HL-60/S4 treated with phorbol 12-myristate 13-acetate at 8.2 ng/mL for 4 days and 3 days (cell line): ENCODE data around the gene HOXA11.

Experiments used
- in situ Hi-C: fragments of 300-500 bp; cut with MboI; formaldehyde crosslinking; loops from 2 replicates; pipeline ENCODE4 v1.15.0; 2022; ENCODE audit warnings: low sequenced_read_pairs

HOXA11 gene

DNA sequence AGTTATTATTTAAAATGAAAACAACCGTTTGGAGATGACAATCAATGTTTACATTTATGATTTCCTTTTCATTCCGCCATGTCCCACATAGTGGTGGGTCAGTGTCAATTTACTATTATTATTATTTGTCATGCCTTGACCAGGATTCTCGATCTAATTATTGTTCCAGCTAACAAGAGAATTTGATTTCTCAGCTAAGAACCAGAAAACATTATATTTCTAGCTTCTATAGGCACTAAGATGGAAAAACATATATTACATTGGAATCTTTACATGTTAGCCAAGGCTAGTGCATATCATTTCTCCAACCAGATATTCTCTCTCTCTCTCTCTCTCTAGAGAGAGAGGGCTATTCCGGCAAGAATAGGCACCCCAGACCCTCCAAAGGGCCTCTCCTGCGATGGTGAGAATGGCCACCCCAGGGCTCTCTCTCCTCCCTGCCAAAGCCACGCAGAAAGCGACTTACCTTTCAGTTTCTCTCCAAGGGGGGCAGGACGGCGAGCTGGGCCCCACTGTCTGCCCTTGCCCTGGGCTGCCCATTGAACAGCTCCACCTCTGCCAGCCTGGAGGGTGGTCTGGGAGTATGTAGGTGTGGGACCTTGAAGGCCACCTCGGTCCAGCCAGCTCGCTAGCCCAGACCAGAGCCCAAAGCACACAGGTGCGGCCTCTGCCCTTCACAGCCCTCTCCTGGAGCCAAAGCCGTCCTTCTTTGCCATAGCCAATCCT, 35.0 kb downstream of the HOXA11 start:
- in situ Hi-C loops = loop anchor here (10.0 kb wide), 1 partner anchor 295 kb away; no protein-coding TSS in a partner anchor

DNA sequence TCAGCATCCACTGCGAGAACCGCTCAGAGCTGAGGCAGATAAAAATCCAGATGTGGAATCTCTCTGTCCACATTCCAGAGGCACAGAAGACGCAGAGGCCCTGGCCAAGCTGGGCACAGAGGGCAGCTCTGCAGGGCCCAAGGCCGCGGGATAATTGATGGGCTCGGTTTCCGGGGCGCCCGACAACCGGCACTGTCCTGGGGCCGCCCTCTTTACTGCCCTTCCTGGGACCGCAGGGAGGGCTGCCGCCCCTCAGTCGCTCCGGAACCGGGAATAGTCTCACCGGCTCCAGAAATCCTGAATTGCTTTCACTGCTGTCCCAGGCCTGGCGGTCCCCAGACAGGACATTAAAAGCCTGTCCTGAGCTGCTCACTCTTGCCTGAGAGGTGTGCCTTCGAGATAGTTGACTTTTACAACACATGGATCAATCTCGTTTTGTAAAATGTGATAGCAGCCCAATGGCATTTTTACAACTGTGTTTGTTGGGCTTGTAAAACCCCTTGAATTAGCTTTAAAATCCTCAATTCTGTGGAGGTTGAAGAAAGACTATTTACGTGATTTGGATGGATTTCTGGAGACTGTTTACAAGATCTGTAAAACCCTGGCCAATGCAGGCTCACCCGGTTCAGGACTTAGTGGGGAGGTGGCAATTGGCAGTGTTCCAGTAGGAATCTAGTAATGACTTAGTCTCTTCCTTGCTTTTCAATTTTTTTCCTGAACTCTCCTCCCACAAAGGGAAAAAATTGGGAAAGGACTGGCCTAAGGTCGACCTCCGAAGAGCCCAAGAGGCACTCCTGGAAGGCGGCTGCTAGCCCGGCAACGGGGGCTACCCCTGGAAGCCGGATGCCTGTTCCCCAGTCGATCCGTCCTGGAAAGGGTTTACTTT, 36.0 kb downstream of the HOXA11 start:
- in situ Hi-C loops = loop anchor here (10.0 kb wide), 1 partner anchor 294 kb away; no protein-coding TSS in a partner anchor

DNA sequence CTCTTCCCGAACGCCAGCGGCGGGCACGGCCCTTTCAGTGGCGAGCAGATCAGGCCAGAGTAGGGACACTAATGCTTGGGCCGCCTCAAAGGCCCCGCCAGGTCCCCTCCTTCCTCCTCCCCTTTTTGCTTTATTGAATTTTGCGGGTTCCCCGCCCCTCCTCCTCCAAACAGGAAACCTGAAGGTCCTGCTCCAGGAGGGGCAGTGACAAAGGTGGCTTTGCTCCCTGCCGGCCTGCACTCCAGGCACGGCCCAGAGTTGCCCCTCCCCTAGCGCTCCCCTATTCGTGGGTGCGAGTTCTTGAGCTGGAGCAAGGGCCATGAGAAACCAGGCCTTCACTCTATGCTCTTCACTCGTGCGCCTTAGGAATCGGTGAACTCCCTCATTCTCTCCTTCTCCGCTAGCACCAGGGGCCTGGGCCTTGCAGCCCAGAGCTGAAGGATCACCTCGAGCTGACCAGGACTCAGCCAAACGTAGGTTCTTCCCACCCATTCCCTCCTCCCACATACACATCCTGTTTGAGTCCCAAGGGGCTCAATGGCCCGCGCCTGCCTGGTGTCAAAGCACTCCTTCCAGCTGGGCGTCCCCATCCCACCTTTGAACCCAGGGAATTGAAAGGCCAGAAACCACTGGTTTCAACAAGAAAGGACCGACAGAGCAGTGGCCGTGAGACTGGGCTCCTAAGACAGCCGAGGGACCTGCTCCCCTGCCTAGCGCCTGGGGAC, 36.8 kb downstream of the HOXA11 start:
- in situ Hi-C loops = loop anchor here (10.0 kb wide), 1 partner anchor 293 kb away; no protein-coding TSS in a partner anchor

DNA sequence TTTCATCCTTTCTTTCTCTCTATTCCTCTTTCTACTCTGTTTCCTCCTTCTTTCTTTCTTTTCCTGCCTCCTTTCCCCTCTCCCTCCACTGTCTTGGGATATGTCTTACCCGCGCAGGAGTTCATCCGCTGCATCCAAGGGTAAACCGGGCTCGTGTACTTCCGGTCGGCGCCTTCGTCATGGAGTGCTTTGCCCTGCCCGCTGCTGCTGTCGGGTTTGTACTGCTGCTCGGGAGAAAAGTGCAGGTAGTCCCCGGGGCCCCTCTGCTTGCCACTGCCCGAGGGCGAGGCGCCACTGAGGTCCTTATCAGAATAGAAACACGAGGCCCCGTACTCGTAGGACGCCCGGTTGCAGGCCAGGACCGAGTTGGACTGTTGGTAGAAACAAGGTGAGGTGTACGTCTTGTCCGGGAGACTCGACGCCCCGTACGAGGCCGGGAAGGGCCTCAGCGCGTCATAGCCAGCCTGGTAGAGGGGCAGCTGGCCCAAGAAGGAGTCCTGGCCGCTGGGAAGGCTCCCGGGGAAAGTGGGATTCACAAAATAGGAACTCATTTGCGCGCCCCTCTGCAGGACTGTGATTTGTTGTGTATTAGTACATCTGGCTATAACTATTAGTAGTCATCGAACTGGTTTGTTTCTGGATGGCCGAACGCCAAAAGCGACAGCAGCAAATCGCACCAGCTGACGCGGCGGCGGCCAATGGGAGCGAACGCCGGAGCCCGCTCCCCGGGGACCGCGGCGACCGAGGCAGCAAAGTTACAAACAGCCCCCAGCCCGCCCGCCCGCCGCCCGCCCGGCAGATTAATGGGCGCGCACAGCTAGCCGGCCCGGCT, 37.6 kb downstream of the HOXA11 start, which contains the start of gene HOXA6:
HOXA6 (minus strand) TSS at position 576 of the 832 bp plus-strand sequence; CDS start at position 551, 25 bp downstream.
- in situ Hi-C loops = loop anchor here (10.0 kb wide), 1 partner anchor 293 kb away; no protein-coding TSS in a partner anchor

DNA sequence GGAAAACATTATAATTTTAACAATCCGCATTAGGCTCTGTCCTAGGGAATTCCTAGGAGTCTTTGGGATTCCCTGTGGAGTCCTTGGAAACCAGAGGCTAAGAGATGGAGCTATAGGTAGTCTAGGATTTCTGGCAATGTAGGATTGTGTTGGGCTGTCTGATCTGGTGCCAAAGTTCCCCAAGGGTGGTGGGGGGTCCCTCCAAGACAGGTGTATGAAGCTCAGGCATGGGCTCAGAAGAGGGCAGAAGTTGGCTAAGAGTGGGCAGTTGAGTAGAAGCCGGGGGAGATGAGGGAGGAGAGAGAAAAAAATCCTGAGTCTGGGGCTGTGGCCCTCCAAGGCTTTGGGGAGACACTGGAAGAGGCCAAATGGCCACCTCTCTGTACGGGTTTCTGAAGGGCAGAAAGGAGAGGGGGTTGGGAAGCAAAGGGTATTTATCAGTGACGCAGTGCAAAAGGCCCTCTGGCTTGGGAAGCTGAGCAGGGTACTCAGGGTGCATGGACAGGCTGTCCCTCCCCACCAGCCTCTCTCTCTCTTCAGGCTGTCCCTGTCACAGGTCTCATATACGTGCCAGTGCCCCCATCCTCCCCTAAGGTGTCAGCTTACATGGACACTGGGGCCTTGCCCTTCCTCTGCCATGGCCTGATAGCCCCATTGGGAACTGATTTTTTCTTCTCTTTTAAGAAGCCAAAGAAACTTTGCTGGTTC, 38.4 kb downstream of the HOXA11 start:
- in situ Hi-C loops = loop anchor here (10.0 kb wide), 1 partner anchor 292 kb away; no protein-coding TSS in a partner anchor

DNA sequence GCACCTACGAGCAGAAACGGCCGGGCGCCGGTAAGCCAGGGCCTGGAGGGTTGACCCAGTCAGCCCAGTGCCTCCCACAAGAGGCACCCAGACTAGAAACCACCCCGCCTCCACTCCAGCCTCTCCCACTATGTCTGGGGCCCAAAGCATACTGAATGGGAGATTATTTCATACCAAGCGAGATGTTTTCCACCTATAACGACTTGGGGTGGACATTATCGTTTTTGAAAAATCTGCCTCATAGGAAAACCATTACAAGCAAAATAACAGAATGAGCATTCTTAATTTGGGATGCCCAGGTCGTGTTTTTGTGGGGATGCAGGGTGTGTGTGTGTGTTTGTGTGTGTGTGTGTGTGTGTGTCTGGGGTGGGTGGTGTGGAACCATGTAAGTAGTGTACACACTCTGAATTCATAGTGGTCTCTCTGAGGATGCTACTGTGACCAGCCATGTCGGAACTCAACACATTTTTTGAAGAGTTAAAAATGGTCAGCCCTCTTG, 39.1 kb downstream of the HOXA11 start:
- in situ Hi-C loops = loop anchor here (10.0 kb wide), 1 partner anchor 291 kb away; no protein-coding TSS in a partner anchor

DNA sequence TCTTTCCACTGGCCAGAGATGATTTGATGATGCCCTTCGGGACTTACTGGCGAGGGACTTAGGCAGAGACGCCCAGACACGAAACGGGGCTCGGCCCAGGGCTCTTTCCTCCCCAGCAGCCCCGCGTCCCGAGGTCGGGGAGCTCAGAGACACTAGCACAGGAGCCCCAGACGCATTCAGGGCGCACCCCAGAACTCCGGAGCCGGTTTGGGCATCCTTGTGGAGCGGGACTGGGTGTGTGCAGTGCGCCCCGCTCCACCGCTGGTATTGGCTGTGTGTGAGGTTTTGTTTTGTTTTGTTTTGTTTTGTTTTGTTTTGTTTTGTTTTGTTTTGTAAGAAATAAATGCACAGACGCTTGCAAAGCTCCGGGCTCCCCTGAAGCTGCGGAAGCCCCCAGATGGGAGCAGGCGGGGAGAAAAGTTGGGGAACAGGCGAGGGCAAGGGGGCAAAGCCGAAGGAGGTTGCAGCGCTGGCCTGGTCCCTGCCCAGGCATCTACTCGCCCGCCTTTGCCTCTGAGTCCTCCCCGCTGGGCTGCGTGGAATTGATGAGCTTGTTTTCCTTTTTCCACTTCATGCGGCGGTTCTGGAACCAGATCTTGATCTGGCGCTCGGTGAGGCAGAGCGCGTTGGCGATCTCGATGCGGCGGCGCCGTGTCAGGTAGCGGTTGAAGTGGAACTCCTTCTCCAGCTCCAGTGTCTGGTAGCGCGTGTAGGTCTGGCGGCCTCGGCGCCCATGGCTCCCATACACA, 39.7 kb downstream of the HOXA11 start:
- in situ Hi-C loops = loop anchor here (10.0 kb wide), 1 partner anchor 291 kb away; no protein-coding TSS in a partner anchor

DNA sequence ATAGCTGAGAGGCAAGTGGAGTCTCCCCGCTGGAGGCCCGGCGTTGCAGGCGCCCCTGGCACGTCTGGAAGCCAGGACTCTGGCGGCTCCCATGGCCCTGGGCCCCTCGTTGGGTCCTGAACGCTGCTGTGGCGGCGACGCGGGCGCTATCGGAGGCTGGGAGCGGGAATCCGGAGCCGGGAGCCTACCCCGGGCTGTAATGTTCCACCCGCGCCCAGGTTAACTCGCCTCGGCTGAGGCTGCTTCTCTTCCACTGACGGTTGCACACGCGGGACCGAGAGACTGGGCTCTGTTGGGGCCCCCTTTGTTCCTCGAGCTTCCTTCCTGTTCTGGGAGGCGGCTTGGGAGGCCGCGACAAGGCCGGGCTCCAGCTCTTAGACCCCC, 40.3 kb downstream of the HOXA11 start:
- in situ Hi-C loops = loop anchor here (10.0 kb wide), 1 partner anchor 290 kb away; no protein-coding TSS in a partner anchor

DNA sequence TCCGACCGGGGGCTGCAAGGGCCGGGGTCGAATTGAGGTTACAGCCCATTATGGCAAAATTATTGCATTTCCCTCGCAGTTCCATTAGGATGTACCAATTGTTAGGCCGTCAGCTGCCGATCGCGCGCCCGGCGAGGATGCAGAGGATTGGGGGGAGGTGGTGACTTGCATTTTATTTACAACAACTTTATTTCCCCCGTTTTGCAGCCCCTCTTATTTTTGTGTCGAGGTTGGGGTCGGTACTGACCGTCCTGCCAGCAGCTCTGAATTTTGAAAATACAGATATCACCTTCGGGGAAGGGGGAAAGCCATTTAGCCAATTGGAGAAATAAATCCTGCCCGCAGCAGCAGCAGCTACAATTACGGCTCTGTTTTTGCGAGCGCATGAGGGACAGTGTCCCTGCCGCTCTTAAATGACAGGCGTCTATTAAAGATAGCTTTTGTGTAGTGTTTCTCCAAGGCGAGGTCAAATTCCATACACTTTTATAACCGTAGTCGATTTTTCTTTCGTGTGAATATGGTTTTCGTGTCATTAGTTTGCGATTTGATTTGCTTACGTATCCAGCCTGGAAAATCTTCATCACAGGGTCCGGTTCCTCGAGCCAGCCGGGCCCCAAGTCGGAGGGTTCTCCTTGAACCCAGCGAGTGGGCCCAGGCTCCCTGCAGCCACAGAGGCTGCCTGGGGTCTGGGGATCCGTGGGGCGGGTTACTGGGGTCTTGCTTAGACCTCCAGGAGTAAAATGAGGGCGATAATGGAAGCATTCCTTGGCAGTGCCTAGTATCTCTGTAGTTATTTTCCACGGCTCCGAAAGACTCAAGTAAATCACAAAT, 40.9 kb downstream of the HOXA11 start:
- in situ Hi-C loops = loop anchor here (10.0 kb wide), 1 partner anchor 289 kb away; no protein-coding TSS in a partner anchor

DNA sequence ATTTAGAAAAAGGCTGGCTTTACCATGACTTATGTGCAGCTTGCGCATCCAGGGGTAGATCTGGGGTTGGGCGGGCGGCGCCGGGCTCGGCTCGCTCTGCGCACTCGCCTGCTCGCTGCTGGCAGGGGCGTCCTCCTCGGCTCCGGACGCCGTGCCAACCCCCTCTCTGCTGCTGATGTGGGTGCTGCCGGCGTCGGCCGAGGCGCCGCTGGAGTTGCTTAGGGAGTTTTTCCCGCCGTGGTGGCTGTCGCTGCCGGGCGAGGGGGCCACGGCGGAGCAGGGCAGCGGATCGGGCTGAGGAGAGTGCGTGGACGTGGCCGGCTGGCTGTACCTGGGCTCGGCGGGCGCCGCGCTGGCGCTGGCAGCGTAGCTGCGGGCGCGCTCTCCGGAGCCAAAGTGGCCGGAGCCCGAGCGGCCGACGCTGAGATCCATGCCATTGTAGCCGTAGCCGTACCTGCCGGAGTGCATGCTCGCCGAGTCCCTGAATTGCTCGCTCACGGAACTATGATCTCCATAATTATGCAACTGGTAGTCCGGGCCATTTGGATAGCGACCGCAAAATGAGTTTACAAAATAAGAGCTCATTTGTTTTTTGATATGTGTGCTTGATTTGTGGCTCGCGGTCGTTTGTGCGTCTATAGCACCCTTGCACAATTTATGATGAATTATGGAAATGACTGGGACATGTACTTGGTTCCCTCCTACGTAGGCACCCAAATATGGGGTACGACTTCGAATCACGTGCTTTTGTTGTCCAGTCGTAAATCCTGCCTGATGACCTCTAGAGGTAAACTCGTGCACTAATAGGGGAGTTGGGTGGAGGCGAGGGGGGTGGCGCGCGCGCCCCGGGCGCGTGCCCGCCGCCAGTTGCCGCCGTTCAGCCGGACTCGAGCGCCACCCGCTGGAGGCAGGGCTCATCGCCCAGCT, 41.7 kb downstream of the HOXA11 start, which contains the start of gene HOXA5:
HOXA5 (minus strand) TSS at position 659 of the 927 bp plus-strand sequence; CDS start at position 585, 74 bp downstream.
- in situ Hi-C loops = loop anchor here (10.0 kb wide), 1 partner anchor 288 kb away; no protein-coding TSS in a partner anchor

DNA sequence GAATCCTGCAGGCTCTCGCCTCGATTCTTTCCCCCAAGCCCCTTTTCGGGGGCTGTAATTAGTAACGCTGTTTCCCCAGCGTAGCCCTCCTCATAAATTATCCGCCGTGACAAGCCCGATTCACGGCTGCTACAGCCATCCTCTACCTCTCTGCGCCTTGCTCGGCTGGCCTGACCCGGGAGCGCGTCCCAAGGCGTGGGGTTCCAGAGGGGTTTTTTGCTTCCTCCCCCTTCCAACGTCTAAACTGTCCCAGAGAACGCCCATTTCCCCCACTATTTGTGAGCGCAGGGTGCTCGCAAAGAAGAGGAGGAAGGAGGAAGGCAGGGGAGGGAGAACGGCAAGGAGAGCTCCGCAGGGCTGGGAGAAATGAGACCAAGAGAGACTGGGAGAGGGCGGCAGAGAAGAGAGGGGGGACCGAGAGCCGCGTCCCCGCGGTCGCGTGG, 42.4 kb downstream of the HOXA11 start:
- in situ Hi-C loops = loop anchor here (10.0 kb wide), 1 partner anchor 288 kb away; no protein-coding TSS in a partner anchor

DNA sequence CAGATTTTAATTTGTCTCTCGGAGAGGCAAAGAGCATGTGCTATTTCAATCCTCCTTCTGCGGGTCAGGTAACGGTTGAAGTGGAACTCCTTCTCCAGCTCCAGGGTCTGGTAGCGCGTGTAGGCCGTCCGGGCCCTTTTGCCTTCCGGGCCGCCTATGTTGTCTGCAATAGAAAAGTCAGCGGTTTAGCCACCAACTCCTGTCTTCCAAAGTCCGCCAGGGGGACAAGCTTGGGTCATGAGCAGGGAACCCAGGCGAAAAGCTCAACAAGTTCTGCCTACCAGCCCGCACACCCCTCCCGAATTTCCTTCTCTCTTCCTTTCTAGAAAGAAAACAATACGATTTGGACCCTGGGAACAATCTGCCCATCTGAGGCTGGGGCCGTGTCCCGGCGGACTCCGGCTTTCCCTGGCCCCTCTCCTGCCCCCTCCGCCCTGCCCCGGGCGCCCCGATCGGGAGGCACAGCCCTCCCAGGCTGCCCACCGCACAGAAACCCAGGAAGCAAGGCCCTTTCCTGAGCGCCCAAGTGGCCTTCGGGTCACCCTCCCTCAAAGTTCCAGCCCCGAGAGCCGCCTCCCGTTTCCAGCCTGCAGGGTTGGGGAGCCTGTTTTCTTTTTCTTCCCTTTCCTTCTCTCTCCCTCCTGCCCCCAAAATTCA, 43.0 kb downstream of the HOXA11 start:
- in situ Hi-C loops = loop anchor here (10.0 kb wide), 1 partner anchor 287 kb away; no protein-coding TSS in a partner anchor

DNA sequence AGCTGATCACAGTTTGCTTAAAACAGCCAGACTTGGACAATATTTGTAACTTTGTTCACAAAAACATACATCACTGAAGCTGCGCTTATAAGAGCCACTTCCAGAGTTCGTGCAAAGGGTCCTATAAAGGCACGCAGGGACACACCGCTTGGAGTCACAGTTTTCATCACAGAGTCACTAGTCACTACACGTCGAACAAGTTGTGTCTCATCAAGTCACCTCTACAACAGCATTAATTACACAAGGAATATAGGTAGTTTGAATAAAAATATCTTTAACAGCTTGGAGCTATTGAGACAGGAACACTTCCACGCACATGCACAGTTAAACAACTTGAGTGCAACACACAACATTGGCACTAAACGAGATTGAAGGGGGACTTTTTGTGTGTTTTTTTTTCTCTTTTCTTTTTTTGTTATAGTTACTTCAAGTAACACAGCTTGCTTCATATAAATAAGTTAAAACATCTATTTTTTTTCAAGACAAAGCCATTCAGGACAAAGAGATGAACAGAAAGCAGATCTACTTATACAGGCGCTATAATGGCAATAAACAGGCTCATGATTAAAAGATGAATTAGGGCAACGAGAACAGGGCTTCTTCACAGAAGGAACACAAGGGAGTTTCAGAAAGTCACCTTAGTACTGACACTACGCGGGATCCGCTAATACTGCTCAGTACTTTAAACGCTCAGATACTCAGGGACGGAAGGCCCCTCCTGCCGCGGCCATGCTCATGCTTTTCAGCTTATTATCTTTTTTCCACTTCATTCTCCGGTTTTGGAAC, 43.7 kb downstream of the HOXA11 start:
- in situ Hi-C loops = loop anchor here (10.0 kb wide), 1 partner anchor 287 kb away; no protein-coding TSS in a partner anchor

DNA sequence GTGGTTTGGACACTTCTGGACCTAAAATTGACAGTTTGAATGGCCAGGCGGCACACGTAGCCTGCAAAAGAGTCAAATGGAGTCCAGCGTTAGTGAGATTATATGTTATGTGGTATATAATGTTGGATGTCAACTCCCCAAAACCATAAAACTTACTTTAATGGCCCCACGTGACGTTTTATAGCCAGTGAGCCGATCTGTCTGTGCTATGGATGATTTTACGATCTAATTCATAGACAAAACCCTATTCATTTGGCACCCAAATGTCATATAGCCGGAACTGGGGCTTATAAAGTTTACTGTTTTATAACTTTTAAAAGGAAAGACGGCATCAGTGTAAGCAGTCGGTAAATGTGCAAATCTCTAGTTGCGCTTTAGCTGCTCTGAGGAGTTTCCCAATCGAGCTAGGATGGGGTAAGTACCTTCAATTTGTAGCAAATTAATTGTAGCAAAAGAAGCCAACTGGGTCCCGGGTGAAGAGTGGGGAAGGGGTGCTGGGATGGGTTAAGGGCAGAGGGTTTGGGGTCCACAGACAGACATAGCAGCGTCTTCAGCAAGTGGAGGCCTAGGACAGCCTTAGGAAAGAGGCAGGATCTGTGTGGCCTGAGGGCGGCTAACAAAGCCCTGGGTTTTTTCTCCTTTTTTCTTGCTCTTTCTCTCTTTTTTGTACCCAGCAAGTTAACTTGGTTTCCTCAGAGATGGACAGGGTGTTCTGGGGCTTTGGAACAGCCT, 44.7 kb downstream of the HOXA11 start:
- in situ Hi-C loops = loop anchor here (10.0 kb wide), 1 partner anchor 285 kb away; no protein-coding TSS in a partner anchor
